Transverse colon (tissue), 4 donors: ENCODE measurements around the gene BOK. TPM values are rescaled to one million over a fixed set of nuclear protein-coding genes. Genes with fewer than 3 reads are reported as not detected.
"Not testable (repeated sequence)": the region's sequence is repeated elsewhere in the genome, so short reads cannot be mapped to it uniquely, and the experiment has no call there.

Source experiments
- DNase-seq: peaks from one replicate; pipeline ENCODE4 v3.0.0-alpha.2; 2019
- H3K27ac ChIP-seq, 4 donors: fragments of 200-600 bp; sonication (generic); 2 replicates each; pipeline ENCODE4 v1.5.1; 2016 to 2018; ENCODE audit warnings: inconsistent platforms in 4 of 4
- H3K27me3 ChIP-seq: fragments of 200-600 bp; sonication (generic); 2 replicates; pipeline ENCODE4 v1.5.1; 2017; ENCODE audit warnings: inconsistent platforms
- H3K36me3 ChIP-seq, 4 donors: fragments of 200-600 bp; sonication (generic); 2 replicates each; pipeline ENCODE4 v1.5.1; 2017 to 2019; ENCODE audit warnings: inconsistent platforms in 4 of 4
- H3K4me1 ChIP-seq, 4 donors: fragments of 200-600 bp; sonication (generic); 2 replicates each; pipeline ENCODE4 v1.5.1; 2017 to 2020; ENCODE audit warnings: inconsistent platforms in 4 of 4
- H3K4me3 ChIP-seq, 4 donors: fragments of 200-600 bp; sonication (generic); 1 replicate in 1 of 4; 2 replicates in 3 of 4; pipeline versions ENCODE4 v1.5.1 to v1.6.1; 2017 to 2019; ENCODE audit warnings: inconsistent platforms in 4 of 4
- H3K9me3 ChIP-seq, 2 donors: fragments of 200-600 bp; sonication (generic); 2 replicates each; pipeline ENCODE4 v1.5.1; 2017 to 2019; ENCODE audit warnings: inconsistent platforms in 2 of 2
- EP300 ChIP-seq: sonication (generic); formaldehyde crosslinking; IDR thresholded peaks from one replicate; pipeline ENCODE4 v1.6.1; 2017; ENCODE audit warnings: antibody characterized with exemption, low read depth
- POLR2A ChIP-seq: fragments of 450-650 bp; IDR thresholded peaks from one replicate; pipeline ENCODE4 v1.6.1; 2016; ENCODE audit warnings: antibody characterized with exemption, mild to moderate bottlenecking, moderate library complexity
- POLR2AphosphoS5 ChIP-seq, 3 donors: sonication (generic); formaldehyde crosslinking; IDR thresholded peaks; one replicate each; pipeline ENCODE4 v1.6.1; 2016; ENCODE audit warnings: antibody characterized with exemption in 3 of 3
- WGBS, 2 donors: methylation state at CpG; one replicate each; pipeline ENCODE4 v1.1.5; 2018; ENCODE audit warnings: low coverage in 1 of 2; 5-methylcytosine and 5-hydroxymethylcytosine counted together
- in situ Hi-C, 4 donors: fragments of 200-750 bp; cut with MboI; loops; one replicate each; pipeline versions ENCODE4 v1.15.0 to v1.15.1; 2017; ENCODE audit warnings: low sequenced_read_pairs in 3 of 4, low pct_ligation_motif_present in 1 of 4, low pct_unique_long_range_greater_than_20kb in 1 of 4
- intact Hi-C: fragments of 100-400 bp; cut with DNase I; formaldehyde crosslinking; loops from one replicate; pipeline ENCODE4 v1.15.1; 2023; ENCODE audit warnings: low total_unique reads
- total RNA-seq, 4 donors: library from RNA; depleted of rRNA; stranded (reverse); fragments of >200 nt; gene quantifications; one replicate each; pipeline ENCODE4 v1.1.0, GENCODE V29; 2016
- TF ChIP-seq, protein P1 (sequence below), 5 experiments: fragments of 200-600 bp in 3 of 5; fragments of 450-650 bp in 2 of 5; sonication (generic) in 3 of 5; IDR thresholded peaks; 1 replicate in 2 of 5; 2 replicates in 3 of 5; pipeline ENCODE4 v1.5.1; 2016 to 2017; ENCODE audit warnings: antibody characterized with exemption in 5 of 5, inconsistent platforms in 3 of 5, mild to moderate bottlenecking in 2 of 5, moderate library complexity in 1 of 5

Gene BOK
- total RNA-seq, 4 donors from 2014 or later: 21.0 to 84.2 (median 24.4) TPM

DNA sequence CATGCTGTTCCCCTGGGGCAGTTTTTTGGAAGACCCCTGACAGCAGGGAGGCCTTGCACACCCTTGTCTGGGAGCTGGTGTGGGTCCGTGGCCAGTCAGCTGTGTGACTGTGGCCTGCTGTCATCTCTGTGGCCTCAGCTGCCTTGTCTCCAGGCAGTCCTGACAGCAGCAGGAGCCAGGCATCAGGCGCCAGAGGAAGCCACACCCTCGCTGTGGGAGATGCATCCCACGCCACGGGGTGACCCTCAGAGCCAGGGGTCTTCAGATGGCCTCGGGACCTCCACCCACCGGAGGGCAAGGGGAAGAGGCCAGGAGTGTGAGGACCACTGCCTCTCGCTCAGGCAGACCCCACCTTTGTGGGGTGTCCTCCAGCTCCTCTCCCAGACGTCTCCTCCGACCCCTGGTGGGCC is 5.0 kb downstream of the BOK start:
- peaks cover 10% of the 10 kb centered on the region for H3K27me3 ChIP-seq
- no peaks in the 10 kb centered on the region for H3K9me3 ChIP-seq
- H3K4me1 ChIP-seq: peaks cover 8 to 37% (median 25%) of the 10 kb centered on the region in 4 donors
- DNase-seq: no peak
- intact Hi-C loops: loop anchor here (5.0 kb wide), 1 partner anchor 56 kb away; the partner anchor contains the start of gene STK25
- 78% methylated on average over 8 of the region's 10 CpGs; no CpG with 5 or more reads in 1 of the 2 donors for WGBS, 2 donors
- H3K36me3 ChIP-seq: no peaks in the 10 kb centered on the region
- in situ Hi-C loops: no loop called here
- TF ChIP-seq, protein P1, sequence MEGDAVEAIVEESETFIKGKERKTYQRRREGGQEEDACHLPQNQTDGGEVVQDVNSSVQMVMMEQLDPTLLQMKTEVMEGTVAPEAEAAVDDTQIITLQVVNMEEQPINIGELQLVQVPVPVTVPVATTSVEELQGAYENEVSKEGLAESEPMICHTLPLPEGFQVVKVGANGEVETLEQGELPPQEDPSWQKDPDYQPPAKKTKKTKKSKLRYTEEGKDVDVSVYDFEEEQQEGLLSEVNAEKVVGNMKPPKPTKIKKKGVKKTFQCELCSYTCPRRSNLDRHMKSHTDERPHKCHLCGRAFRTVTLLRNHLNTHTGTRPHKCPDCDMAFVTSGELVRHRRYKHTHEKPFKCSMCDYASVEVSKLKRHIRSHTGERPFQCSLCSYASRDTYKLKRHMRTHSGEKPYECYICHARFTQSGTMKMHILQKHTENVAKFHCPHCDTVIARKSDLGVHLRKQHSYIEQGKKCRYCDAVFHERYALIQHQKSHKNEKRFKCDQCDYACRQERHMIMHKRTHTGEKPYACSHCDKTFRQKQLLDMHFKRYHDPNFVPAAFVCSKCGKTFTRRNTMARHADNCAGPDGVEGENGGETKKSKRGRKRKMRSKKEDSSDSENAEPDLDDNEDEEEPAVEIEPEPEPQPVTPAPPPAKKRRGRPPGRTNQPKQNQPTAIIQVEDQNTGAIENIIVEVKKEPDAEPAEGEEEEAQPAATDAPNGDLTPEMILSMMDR (IDR thresholded peaks at IDR 0.05): no peak
- TF ChIP-seq EP300 (no peak), POLR2AphosphoS5 (IDR thresholded peaks at IDR 0.05) (no peak), POLR2A (no peak)
- H3K27ac ChIP-seq: peak overlapping the region; percentile 3 to 73 (median 65)
- no peak overlapping the region for H3K4me3 ChIP-seq

DNA sequence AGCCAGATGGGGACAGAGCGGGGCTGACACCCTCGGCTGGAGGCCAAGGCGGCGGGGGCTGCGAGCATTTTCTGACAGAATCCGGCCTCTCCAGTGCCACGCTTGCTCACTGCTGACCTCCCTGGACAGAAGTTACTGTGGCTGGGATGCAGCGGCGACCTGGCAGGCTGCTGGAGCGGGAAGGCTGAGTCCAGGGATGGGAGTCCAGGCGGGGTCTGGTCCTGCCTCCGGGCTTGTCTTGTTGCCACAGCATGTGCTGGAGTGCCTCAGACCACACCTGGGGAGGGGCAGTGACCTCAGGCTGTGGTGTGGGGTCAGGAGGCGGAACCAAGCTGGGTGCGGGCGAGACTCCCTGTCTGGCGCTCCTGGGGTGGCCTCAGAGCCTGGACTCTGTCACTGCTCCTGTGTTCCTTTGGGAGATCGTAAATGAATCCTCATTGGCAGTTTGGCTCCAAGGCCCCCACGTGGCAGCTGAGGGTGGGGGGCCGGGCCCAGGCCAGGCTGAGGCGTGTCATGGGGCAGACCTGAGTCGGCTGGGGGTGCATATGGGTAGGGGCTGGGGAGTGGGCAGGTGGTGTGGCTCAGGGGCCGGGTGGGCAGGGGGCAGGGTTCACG is 5.5 kb downstream of the BOK start:
- peaks cover 7% of the 10 kb centered on the region for H3K27me3 ChIP-seq
- no peak overlapping the region for H3K4me3 ChIP-seq
- H3K9me3 ChIP-seq: no peaks in the 10 kb centered on the region
- TF ChIP-seq EP300: no peak
- no peak for TF ChIP-seq POLR2A
- TF ChIP-seq POLR2AphosphoS5 (IDR thresholded peaks at IDR 0.05): peak in 2 of 3 donors; percentile 13 to 30
- TF ChIP-seq, protein P1 (IDR thresholded peaks at IDR 0.05): no peak
- no peak for DNase-seq
- 84% methylated on average over 23 of the region's 23 CpGs; no CpG with 5 or more reads in 1 of the 2 donors for WGBS, 2 donors
- H3K27ac ChIP-seq: peak overlapping the region; percentile 9 to 73 (median 65)
- peaks cover 8 to 36% (median 25%) of the 10 kb centered on the region in 4 donors for H3K4me1 ChIP-seq
- intact Hi-C loops (loop anchor here (5.0 kb wide), 1 partner anchor 57 kb away; the partner anchor contains the start of gene STK25), in situ Hi-C loops (no loop called here)
- H3K36me3 ChIP-seq: no peaks in the 10 kb centered on the region

DNA sequence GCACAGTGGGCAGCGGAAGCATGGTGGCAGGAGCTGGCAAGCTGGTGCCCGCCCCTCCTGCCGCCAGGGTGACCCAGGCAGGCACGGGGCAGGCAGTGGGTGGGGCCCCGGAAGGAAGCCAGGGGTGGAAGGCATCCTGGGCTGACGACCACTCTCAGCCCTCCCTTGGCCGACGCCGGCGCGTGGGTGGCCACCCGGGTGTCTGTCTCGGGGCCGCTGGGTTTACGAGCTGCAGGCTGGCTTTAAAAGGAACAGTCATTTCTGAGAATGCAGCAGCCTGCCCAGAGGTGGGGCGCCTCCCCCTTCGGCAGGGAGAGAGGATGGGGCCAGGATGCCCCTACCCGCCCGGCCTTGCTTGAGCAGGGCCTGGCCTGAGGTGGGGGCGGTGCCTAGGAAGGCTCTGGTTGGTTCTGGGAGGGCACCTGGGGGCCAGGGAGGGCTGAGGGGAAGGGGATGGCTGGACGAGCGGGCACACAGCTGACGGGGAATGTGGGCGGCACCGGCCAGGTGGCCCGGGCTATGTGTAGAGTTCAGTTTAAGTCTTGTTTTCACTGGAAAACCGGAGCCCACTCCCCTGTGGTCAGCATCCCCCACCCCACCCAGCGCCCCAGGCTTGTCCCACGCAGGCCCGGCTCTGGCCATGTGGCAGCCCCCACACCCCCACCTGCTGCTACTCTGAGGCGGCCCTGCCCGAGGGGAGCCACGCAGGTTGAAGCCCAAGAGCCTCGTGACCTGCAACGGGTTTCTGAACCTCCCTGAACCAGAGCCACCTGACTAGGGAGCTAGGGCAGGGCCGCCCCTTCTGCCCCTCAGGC is 6.3 kb downstream of the BOK start:
- intact Hi-C loops: loop anchor here (5.0 kb wide), 1 partner anchor 58 kb away; the partner anchor contains the start of gene STK25
- H3K27ac ChIP-seq: peak overlapping the region; percentile 9 to 73 (median 65)
- H3K4me1 ChIP-seq: peaks cover 8 to 31% (median 20%) of the 10 kb centered on the region in 4 donors
- DNase-seq: no peak
- H3K36me3 ChIP-seq: no peaks in the 10 kb centered on the region
- H3K9me3 ChIP-seq: no peaks in the 10 kb centered on the region
- in situ Hi-C loops: no loop called here
- WGBS, 2 donors: 83% methylated on average over 1 to 34 of the region's 36 CpGs
- no peaks in the 10 kb centered on the region for H3K27me3 ChIP-seq
- no peak for TF ChIP-seq POLR2A
- H3K4me3 ChIP-seq: no peak overlapping the region

DNA sequence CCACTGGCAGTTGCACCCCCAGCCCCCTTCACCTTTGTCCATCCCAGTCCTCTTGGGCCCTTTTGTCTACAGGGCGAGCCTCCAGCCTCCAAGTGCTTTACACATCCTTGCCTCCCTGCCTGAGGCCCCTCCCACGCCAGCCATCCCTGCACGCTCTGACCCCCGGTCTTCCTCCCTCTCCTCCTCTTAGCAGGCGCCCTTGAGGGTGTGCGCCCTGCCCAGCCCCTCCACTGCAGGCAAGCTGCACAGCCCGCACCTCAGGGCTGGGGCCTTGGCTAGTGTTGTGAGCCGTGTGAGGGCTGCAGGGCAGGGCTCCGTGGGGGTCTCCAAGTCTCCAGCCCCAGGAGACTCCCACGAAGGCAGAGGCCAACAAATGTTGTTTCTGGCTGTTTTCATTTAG is 6.9 kb downstream of the BOK start:
- WGBS, 2 donors: 69 to 75% methylated on average over 4 to 10 of the region's 10 CpGs
- Histone ChIP-seq H3K27ac (peak overlapping the region in 3 of 4 donors; percentile 9 to 73 (median 65)), H3K27me3 (no peaks in the 10 kb centered on the region), H3K9me3 (no peaks in the 10 kb centered on the region), H3K4me3 (no peak overlapping the region), H3K36me3 (no peaks in the 10 kb centered on the region), H3K4me1 (peaks cover 3 to 25% (median 14%) of the 10 kb centered on the region in 4 donors)
- in situ Hi-C loops: no loop called here
- DNase-seq: no peak
- intact Hi-C loops: no loop called here
- no peak for TF ChIP-seq EP300
- no peak for TF ChIP-seq POLR2A
- TF ChIP-seq POLR2AphosphoS5 (IDR thresholded peaks at IDR 0.05): no peak
- TF ChIP-seq, protein P1 (IDR thresholded peaks at IDR 0.05): no peak

DNA sequence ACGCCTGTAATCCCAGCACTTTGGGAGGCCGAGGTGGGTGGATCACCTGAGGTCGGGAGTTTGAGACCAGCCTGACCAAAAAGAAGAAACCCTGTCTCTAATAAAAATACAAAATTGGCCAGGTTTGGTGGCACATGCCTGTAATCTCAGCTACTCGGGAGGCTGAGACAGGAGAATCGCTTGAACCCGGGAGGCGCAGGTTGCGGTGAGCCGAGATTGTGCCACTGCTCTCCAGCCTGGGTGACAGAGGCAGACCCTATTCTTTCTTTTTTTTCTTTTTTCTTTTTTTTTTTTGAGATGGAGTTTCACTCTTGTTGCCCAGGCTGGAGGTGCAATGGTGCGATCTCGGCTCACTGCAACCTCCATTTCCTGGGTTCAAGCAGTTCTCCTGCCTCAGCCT is 7.5 kb downstream of the BOK start:
- H3K27ac ChIP-seq, H3K4me3 ChIP-seq, in situ Hi-C loops, H3K36me3 ChIP-seq, H3K27me3 ChIP-seq, DNase-seq, intact Hi-C loops, H3K9me3 ChIP-seq: not testable (repeated sequence)
- 83 to 92% methylated on average over 9 to 11 of the region's 11 CpGs for WGBS, 2 donors
- peaks cover 0 to 19% (median 10%) of the 10 kb centered on the region in 4 donors for H3K4me1 ChIP-seq
